Gastroesophageal sphincter (tissue), 3 donors: ENCODE data around the gene CLTC.

ENCODE experiments used
- CTCF ChIP-seq, 4 experiments: fragments of 200-600 bp in 2 of 4; fragments of 450-650 bp in 2 of 4; sonication (generic) in 1 of 4; IDR thresholded peaks; one replicate each; pipeline ENCODE4 v1.5.1; 2017 to 2019; ENCODE audit warnings: antibody characterized with exemption in 4 of 4, mild to moderate bottlenecking in 2 of 4, moderate library complexity in 2 of 4
- EP300 ChIP-seq: sonication (generic); formaldehyde crosslinking; IDR thresholded peaks from one replicate; pipeline ENCODE4 v1.6.1; 2017; ENCODE audit warnings: antibody characterized with exemption, mild to moderate bottlenecking
- POLR2A ChIP-seq, 2 donors: fragments of 450-650 bp; IDR thresholded peaks; one replicate each; pipeline ENCODE4 v1.6.1; 2017; ENCODE audit warnings: antibody characterized with exemption in 2 of 2, mild to moderate bottlenecking in 2 of 2, moderate library complexity in 1 of 2
- POLR2AphosphoS5 ChIP-seq: sonication (generic); formaldehyde crosslinking; IDR thresholded peaks from one replicate; pipeline ENCODE4 v1.6.1; 2017; ENCODE audit warnings: antibody characterized with exemption

- TF ChIP-seq CTCF (IDR thresholded peaks at IDR 0.05) (no peak), POLR2AphosphoS5 (no peak), EP300 (no peak), POLR2A (IDR thresholded peaks at IDR 0.05) (no peak)
Observed at GRCh38 chr17:59649886-59650285, 30.2 kb downstream of the CLTC start.
